ENCODE measurements around the gene RPGRIP1. TPM values are rescaled to one million over a fixed set of nuclear protein-coding genes. Genes with fewer than 3 reads are reported as not detected.
A peak's percentile ranks its signal among the peaks of the same experiment; 100 is the strongest.

The RPGRIP1 gene
- total and polyA plus RNA-seq, 9 of the 15 experiments (the other 6 are each of a cell fraction or from before 2014, with no cell fraction given): 0.47 to 0.95 (median 0.65) TPM; not detected in 1

GRCh38 chr14:21279783-21280182 lies at the start of gene RPGRIP1 (continued):
- TF ChIP-seq MLX (CRISPR knock-in tag; conservative IDR thresholded peaks at IDR 0.05) (no peak), SRSF7 (optimal IDR thresholded peaks at IDR 0.05; ENCODE audit: low read depth, low read length) (no peak), KAT2B (IDR thresholded peaks at IDR 0.05; ENCODE audit: low read depth, low read length) (no peak), PHB2 (IDR thresholded peaks at IDR 0.05; ENCODE audit: low read depth) (no peak), ZBED1 (IDR thresholded peaks at IDR 0.05) (no peak), SRSF1 (IDR thresholded peaks at IDR 0.05; ENCODE audit: low read depth, low read length) (no peak)

- no TSS peak for BruUV-seq (replicated peaks)
- Histone ChIP-seq H3K4me3 (no peak overlapping the region), H2AFZ (ENCODE audit: low read depth, low read length) (no peak overlapping the region), H3K36me3 (ENCODE audit: control insufficient read depth, insufficient read depth, low read length) (peaks cover 98% of the 10 kb centered on the region), H4K20me1 (replicated peaks; ENCODE audit: control insufficient read depth, insufficient read depth, low read length) (peaks cover 18% of the 10 kb centered on the region; the same call in 1 of the 2 replicates), H3K27ac (ENCODE audit: extremely low read depth, low read depth, low read length) (no peak overlapping the region), H3K4me1 (replicated peaks in 1 of 2; ENCODE audit: control insufficient read depth in 2 of 2, insufficient read depth in 2 of 2, low read length in 2 of 2) (no peaks in the 10 kb centered on the region; a peak in 1 of 5 replicates), H3K9ac (ENCODE audit: insufficient read depth in 1 of 2, low read depth in 2 of 2, low read length in 2 of 2) (no peak overlapping the region), H3K4me2 (ENCODE audit: insufficient read depth, low read length) (no peak overlapping the region), H3K79me2 (ENCODE audit: control insufficient read depth, insufficient read depth, low read length) (peaks cover 98% of the 10 kb centered on the region), H3K27me3 (ENCODE audit: control insufficient read depth in 2 of 2, insufficient read depth in 2 of 2, low read length in 2 of 2) (no peaks in the 10 kb centered on the region; a peak in 1 of 5 replicates), H3K9me3 (replicated peaks; ENCODE audit: control insufficient read depth, insufficient read depth, low read depth, low read length) (no peaks in the 10 kb centered on the region), H3K9me1 (ENCODE audit: control insufficient read depth, insufficient read depth, low read length) (no peaks in the 10 kb centered on the region)
- in situ Hi-C loops (cut with MboI): no loop called here
- ATAC-seq: no peak
- FAIRE-seq: no peak
- intact Hi-C loops (cut with micrococcal nuclease): no loop called here
- no peak for DNase-seq (ENCODE audit: extremely low read depth in 1 of 4, low spot score in 3 of 4)
- WGBS (ENCODE audit: insufficient coverage, low coverage, missing lambda C conversion rate): 97% methylated on average over 13 of the region's 14 CpGs
- POLR2A ChIA-PET: interaction anchor here (1.1 to 1.5 kb wide), 2 partner anchors 7 to 13 kb away, joined by 3 to 4 read pairs; no protein-coding TSS in a partner anchor
- CTCF ChIA-PET (ENCODE audit: low intra/inter-chr PET ratio): no interaction called here
- TF ChIP-seq POLR2G (IDR thresholded peaks at IDR 0.05; ENCODE audit: low read depth, low read length) (no peak), HDAC6 (IDR thresholded peaks at IDR 0.05; ENCODE audit: low read depth, low read length) (no peak), BRF1 (IDR thresholded peaks at IDR 0.05; ENCODE audit: borderline replicate concordance, extremely low read depth, insufficient read length) (no peak), IFI16 (CRISPR knock-in tag; IDR thresholded peaks at IDR 0.05) (no peak), SAFB2 (IDR thresholded peaks at IDR 0.05; ENCODE audit: borderline replicate concordance, low read depth, low read length, severe bottlenecking) (no peak), TBL1XR1 (IDR thresholded peaks at IDR 0.05; ENCODE audit: low read length in 2 of 2) (no peak), ZNF3 (CRISPR knock-in tag; IDR thresholded peaks at IDR 0.05) (no peak), ATF3 (IDR thresholded peaks at IDR 0.05) (peak; percentile 40; the same call in 1 of the 2 replicates), ATF3 (CRISPR knock-in tag; conservative IDR thresholded peaks at IDR 0.05) (no peak), RBM14 (IDR thresholded peaks at IDR 0.05; ENCODE audit: borderline replicate concordance, insufficient read depth, low read depth, low read length) (no peak), ZNF184 (CRISPR knock-in tag; IDR thresholded peaks at IDR 0.05) (no peak), CEBPG (CRISPR knock-in tag; IDR thresholded peaks at IDR 0.05) (peak; percentile 52; the same call in 1 of the 2 replicates), CEBPG (tag; conservative IDR thresholded peaks at IDR 0.05 in 1 of 2, IDR thresholded peaks at IDR 0.05 in 1 of 2) (no peak)
These were observed 48.7 kb upstream of the RPGRIP1 start for GRCh38 chr14:21231020-21231652.
